ENCODE data around the gene GBGT1. TPM values are rescaled to one million over a fixed set of nuclear protein-coding genes. Genes with fewer than 3 reads are reported as not detected.

Gene GBGT1
- total RNA-seq, 2 experiments from 2014 or later = 1.6 to 2.9 TPM

DNA sequence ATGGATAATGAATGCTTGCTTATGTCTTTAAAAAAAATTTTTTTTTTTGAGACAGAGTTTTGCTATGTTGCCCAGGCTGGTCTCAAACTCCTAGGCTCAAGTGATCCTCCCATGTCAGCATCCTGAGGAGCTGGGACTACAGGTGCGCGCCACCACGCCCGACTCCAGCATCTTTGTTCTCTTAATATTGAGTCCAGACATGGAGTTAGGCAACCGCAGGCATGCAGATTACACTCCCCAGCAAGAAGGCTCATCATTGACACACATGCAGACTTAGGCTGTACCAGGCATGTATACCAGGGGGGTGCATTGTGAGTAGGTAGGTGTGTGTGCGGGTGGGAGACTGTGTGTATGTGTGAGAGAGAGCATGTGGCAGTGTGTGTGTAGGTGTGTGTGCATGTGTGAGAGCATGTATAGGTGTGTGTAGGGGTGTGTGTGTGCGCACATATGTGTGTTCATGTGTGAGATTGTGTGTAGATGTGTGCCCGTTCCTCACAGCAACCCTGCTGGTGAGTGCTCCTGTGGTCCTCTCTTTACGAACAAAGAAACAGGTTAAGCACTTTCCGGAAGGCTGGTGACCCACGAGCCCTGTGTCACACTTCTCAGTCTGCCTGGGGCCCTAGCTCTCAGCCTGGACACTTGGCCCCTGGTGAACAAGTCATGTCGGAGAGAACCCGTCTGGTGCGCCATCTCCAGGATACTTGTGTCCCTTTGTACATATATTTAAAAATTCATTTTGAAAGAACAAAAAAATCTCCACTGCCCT, 39.2 kb upstream of the GBGT1 start:
- H3K9me3 Mint-ChIP-seq = no peaks in the 10 kb centered on the region
- H3K4me1 Mint-ChIP-seq = peaks cover 2% of the 10 kb centered on the region
- H3K36me3 Mint-ChIP-seq = no peaks in the 10 kb centered on the region
- peaks cover 22% of the 10 kb centered on the region for H3K27me3 Mint-ChIP-seq
- DNase-seq = no peak
- no peak overlapping the region for H3K27ac Mint-ChIP-seq
- H3K4me3 Mint-ChIP-seq = no peak overlapping the region

DNA sequence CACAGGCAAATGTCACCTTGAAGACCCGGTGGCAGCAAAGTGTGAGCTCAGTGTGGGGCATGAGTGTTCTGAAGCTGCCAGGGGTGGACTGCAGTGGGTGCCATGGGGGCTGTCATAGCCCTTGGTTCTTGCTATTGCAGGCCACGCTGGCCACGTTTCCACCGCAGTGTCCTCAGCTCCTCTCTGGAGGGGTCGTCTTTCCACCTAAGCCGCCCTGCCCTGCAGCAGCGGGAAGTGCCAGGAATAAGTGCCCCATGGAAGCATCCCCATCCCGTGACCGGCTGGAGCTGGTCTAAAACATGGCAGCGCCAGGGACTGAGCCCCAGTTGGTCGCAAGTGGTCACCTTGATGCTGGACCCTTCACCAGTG, 38.4 kb upstream of the GBGT1 start:
- Mint-ChIP-seq H3K27me3 (peaks cover 18% of the 10 kb centered on the region), H3K9me3 (no peaks in the 10 kb centered on the region), H3K36me3 (no peaks in the 10 kb centered on the region), H3K4me3 (no peak overlapping the region), H3K4me1 (peaks cover 2% of the 10 kb centered on the region), H3K27ac (no peak overlapping the region)
- no peak for DNase-seq

DNA sequence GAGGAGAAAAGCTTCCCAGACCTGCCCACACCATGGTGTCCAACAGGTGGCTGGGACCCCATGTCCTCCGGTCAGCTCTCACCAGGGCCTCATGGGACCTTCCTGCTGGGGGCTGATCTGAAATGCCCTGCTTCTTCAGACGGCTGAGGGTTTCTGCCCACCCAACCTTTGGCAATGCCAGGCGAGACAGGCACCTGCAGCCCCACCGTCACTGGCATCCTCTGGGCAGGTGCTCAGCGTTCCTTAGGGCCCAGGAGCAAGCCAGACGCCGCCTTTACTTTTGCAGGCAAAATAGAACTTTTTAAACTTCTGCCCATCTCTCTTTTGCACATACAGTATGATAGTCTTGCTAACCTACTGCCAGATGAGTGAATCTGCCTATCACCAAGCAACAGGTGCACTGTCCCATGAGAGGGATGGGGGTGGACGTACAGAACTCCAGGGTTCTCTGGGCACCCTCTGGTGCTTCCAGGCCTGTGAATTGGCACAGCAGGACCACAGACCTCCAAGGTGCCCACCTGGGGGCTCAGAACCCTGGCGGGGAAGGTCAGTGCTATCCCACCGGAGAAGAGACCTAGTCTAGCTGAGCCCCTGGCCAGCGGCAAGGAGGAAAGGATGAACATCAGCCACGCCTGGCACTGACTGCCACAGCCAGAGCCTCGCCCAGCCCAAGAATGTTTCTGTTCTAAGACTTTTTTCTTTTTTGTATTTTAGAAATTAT, 37.9 kb upstream of the GBGT1 start:
- DNase-seq = no peak
- H3K36me3 Mint-ChIP-seq = no peaks in the 10 kb centered on the region

DNA sequence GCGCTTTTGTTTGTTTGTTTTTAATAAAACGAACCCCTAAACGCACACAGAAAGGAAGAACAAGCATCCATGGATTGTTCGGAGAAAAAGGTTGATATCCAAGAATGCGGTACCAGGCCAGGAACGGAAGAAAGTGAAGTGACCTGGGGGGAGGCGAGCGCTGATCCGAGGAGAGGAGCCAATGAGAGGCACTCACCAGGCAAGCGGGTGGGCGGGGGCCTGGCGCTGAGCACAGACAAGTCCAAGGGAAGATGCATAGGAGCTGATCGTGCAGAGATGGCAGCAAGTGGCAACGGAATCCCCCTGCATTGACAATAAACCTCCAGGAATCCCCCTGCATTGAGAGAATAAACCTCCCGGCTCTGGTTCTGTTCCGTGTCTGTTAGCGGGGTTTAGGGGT, 36.9 kb upstream of the GBGT1 start:
- Mint-ChIP-seq H3K9me3 (no peaks in the 10 kb centered on the region), H3K4me1 (peaks cover 2% of the 10 kb centered on the region), H3K36me3 (no peaks in the 10 kb centered on the region), H3K27me3 (peaks cover 18% of the 10 kb centered on the region), H3K27ac (no peak overlapping the region), H3K4me3 (no peak overlapping the region)
- no peak for DNase-seq

More for the DNA sequence above, 37.9 kb upstream of the GBGT1 start:
- H3K4me1 Mint-ChIP-seq = peaks cover 2% of the 10 kb centered on the region
- H3K4me3 Mint-ChIP-seq = no peak overlapping the region
- H3K27me3 Mint-ChIP-seq = peaks cover 18% of the 10 kb centered on the region
- H3K27ac Mint-ChIP-seq = no peak overlapping the region
- no peaks in the 10 kb centered on the region for H3K9me3 Mint-ChIP-seq

DNA sequence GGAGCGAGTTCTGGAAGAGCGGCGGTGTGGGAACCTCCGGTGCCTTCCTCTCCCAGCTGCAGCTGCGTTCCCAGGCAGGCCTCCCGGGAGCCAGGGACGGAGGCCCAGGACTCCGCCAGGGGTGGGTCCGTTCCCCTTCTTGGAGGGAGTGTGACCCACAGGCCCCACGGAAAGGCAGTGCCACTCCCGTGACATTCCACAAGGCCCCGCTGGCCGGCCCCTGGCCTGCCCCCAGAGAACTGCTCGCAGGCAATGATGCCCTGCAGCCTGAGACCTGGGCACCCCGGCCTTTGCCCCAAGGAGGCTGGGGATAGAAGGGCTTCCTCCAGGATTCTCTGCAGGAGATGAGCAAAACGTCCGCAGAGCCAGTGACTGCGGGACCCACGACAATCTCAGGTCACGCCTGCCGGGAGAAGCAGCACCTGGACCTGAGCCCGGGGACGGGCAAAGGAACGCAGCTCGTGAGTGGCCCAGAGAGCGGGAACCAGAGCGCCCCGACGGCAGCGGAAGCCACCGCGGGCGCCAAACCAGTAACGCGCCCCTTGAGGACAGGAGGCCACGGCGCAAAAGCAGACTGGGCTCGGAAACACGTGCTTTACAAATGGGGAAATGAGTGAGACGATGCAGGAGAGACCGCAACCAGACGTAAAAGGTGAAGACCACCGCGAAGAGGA, 36.1 kb upstream of the GBGT1 start:
- peak overlapping the region; percentile 72 for H3K27ac Mint-ChIP-seq
- no peaks in the 10 kb centered on the region for H3K9me3 Mint-ChIP-seq
- H3K4me3 Mint-ChIP-seq = peak overlapping the region; percentile 71
- H3K4me1 Mint-ChIP-seq = peaks cover 2% of the 10 kb centered on the region
- peaks cover 19% of the 10 kb centered on the region for H3K27me3 Mint-ChIP-seq
- DNase-seq = peak; percentile 65
- H3K36me3 Mint-ChIP-seq = no peaks in the 10 kb centered on the region

DNA sequence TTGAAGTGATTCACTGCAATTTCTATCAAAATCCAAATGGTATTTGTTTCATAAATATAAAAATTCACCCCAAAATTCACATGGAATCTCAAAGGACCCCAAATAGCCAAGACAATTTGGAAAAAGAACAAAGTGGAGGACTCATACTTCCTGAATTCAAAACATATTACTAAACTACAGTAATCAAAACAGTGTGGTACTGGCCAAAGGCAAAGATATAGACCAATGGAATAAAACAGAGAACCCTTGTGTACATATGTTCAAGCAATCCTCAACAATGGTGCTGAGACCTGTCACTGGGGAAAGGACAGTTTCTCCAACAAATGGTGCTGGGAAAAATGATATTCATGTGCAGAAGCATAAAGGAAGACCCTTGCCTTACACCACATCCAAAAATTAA, 31.3 kb upstream of the GBGT1 start:
- H3K4me3 Mint-ChIP-seq = no peak overlapping the region

DNA sequence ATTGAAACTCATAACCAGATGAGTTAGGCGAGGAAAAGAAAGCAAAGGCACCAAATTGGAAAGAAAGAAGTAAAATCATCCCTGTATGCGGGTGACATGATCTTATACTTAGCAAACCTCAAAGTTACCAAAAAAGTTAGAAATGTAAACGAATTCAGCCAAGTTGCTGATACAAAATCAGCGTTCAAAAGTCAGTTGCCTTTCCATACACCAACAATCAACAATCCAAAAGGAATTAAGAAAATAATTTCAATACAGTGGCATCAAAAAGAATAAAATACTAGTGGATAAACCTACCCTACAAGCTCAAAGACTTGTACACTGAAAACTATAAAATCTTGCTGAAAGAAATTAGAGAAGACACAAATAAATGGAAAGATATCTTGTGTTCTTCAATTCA, 30.9 kb upstream of the GBGT1 start:
- no peak for DNase-seq
- no peak overlapping the region for H3K4me3 Mint-ChIP-seq

More for the DNA sequence above, 31.3 kb upstream of the GBGT1 start:
- H3K27me3 Mint-ChIP-seq = peaks cover 22% of the 10 kb centered on the region
- peaks cover under 1% of the 10 kb centered on the region for H3K4me1 Mint-ChIP-seq
- H3K36me3 Mint-ChIP-seq = no peaks in the 10 kb centered on the region
- DNase-seq = no peak
- no peaks in the 10 kb centered on the region for H3K9me3 Mint-ChIP-seq
- H3K27ac Mint-ChIP-seq = no peak overlapping the region

DNA sequence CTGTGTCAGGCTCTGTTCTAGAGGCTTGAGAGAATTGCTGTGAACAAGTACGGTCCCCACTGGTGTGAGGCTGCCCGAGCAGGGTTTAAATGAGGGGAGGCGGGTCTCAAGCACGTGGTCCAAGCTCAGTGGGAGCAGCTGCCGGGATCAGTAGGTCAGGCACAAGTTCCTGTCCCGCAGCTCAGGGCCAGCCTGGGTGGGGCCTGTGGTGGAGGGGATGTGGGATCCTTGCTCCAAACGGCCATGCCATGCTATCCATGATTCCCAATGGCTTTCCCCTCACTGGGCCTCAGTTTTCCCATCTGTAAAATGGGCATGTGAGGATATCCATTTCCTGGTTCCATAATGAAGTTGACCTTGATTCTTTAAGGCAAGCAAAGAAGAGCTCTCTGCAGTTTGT, 28.3 kb upstream of the GBGT1 start:
- no peaks in the 10 kb centered on the region for H3K9me3 Mint-ChIP-seq
- no peaks in the 10 kb centered on the region for H3K36me3 Mint-ChIP-seq
- H3K4me3 Mint-ChIP-seq = no peak overlapping the region
- no peaks in the 10 kb centered on the region for H3K4me1 Mint-ChIP-seq
- no peak for DNase-seq
- H3K27ac Mint-ChIP-seq = no peak overlapping the region
- H3K27me3 Mint-ChIP-seq = peaks cover 33% of the 10 kb centered on the region

More for the DNA sequence above, 30.9 kb upstream of the GBGT1 start:
- Mint-ChIP-seq H3K27me3 (peaks cover 20% of the 10 kb centered on the region), H3K9me3 (no peaks in the 10 kb centered on the region), H3K27ac (no peak overlapping the region), H3K4me1 (no peaks in the 10 kb centered on the region), H3K36me3 (no peaks in the 10 kb centered on the region)

DNA sequence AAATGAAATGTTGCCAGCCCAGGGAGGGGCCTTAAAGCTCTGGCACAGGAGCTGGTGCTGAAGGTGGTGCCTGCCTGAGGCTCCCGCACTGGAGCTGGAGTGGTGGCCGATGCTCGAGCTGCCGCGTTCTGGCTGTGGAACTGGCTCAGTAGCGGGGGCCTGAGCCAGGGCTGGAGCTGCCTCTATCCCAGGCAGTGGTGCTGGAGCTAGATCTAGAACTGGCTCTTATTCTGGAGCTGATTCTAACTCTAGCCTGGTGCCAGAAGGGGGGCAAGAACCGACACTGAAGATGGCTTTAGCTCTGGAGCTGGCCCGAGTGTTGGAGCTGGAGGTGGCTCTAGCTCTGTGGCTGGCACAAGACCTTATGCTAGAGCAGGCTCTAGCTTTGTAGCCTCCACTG, 26.1 kb upstream of the GBGT1 start:
- no peaks in the 10 kb centered on the region for H3K36me3 Mint-ChIP-seq
- H3K27me3 Mint-ChIP-seq = peaks cover 44% of the 10 kb centered on the region
- no peak for DNase-seq
- peaks cover 8% of the 10 kb centered on the region for H3K4me1 Mint-ChIP-seq
- no peak overlapping the region for H3K27ac Mint-ChIP-seq
- no peaks in the 10 kb centered on the region for H3K9me3 Mint-ChIP-seq
- no peak overlapping the region for H3K4me3 Mint-ChIP-seq

DNA sequence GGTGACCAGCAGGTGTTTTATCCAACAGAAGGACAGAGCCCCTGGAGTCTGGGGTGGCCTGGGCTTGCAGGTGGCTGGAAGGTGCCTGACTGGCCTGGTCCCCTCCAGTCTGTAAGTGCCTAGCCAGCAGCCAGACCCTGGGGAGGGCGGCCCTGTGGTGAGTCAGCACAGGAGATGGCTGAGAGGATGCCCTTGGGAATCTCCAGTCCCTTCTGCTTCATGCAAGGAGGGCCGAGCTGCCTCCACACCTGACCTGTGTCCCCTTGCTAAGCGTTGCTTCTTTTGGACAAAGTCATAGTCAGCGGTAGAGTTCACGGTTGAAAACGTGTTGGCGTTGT, 25.1 kb upstream of the GBGT1 start:
- no peaks in the 10 kb centered on the region for H3K9me3 Mint-ChIP-seq
- no peak overlapping the region for H3K4me3 Mint-ChIP-seq
- no peaks in the 10 kb centered on the region for H3K36me3 Mint-ChIP-seq
- no peak for DNase-seq
- H3K4me1 Mint-ChIP-seq = peaks cover 13% of the 10 kb centered on the region
- peaks cover 44% of the 10 kb centered on the region for H3K27me3 Mint-ChIP-seq
- no peak overlapping the region for H3K27ac Mint-ChIP-seq

DNA sequence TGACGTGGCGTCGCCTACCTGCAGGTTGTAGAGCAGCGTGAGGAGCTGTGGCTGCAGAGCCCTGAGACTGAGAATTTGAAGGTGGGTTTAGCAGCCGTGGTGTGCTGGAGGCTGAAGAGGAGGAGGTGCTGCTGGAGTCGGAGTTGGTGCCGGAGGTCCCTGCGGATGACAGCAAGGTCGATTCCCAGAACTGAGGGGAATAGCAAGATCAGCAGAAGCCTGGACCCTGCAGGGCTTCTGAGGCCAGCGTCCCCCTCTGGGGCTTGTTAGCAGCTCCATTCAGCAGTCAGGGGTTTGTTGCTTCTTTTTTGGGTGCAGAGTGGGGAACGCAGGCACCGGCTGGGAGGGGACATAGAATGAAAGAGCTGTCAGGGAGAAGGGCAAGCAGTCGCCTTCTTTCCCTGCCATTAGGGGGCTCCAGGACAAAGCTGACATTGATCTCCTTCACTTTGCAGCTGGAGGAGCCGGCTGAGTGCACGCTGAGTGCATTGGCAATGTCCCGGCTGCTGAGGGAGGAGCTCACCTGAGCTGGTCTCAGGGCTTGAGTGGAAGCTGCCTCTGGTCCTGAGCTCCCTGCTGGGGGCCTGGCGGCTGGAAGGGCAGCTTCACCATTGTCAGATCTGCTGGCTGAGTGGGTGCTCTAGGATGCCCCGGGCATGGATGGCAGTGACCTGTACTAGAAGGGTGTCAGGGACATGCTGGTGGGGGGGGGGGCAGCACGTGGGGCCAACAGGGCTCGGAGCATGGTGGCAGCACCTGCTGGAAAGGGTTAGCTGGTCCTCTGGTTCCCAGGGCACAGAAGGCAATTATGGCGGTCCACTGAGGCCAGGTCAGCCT, 24.5 kb upstream of the GBGT1 start:
- no peak overlapping the region for H3K4me3 Mint-ChIP-seq
- no peaks in the 10 kb centered on the region for H3K36me3 Mint-ChIP-seq
- peaks cover 44% of the 10 kb centered on the region for H3K27me3 Mint-ChIP-seq
- H3K27ac Mint-ChIP-seq = no peak overlapping the region
- H3K4me1 Mint-ChIP-seq = peaks cover 14% of the 10 kb centered on the region
- no peaks in the 10 kb centered on the region for H3K9me3 Mint-ChIP-seq
- DNase-seq = no peak

DNA sequence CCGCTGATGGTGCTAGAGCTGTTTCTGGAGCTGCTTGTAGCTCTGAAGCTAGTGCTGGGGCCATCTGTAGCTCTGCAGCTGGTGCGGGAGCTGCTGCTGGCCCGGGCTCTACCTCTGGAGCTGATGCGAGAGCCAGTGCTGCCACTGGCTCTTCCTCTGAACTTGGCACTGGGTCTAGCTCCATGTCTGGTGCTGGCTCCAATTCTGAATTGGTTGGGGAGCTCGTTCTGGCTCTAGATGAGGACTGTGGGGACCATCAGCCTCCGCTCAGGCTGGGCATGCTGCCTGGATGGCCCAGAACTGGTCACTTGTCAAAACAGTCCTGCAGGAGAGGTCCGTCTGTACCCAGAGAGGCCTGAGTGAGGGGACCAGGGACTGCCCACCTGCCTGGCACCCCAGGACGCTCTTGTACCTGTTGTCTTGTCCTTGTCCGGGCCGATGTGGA, 23.9 kb upstream of the GBGT1 start:
- H3K27me3 Mint-ChIP-seq = peaks cover 50% of the 10 kb centered on the region

DNA sequence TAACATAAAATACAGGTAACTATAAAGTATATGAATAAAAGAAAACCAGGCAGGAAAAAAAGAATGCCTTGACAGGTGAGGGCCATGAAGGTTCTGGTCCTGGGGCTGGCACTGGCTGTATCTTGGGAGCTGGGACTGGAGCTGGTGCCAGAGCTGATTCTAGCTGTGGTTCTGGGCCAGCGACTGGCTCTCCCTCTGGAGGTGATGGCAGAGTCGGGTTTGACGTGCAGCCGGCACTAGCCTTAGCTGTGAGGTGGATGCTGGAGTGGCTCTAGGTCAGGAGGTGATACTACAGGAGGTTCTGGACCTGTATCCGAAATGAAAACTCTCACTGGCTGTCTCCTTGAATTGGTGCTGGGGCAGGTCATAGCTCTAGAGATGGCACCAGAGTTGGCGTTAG, 23.0 kb upstream of the GBGT1 start:
- DNase-seq = no peak
- H3K4me1 Mint-ChIP-seq = peaks cover 16% of the 10 kb centered on the region
- H3K9me3 Mint-ChIP-seq = no peaks in the 10 kb centered on the region
- H3K27ac Mint-ChIP-seq = no peak overlapping the region
- H3K36me3 Mint-ChIP-seq = no peaks in the 10 kb centered on the region
- peaks cover 51% of the 10 kb centered on the region for H3K27me3 Mint-ChIP-seq
- no peak overlapping the region for H3K4me3 Mint-ChIP-seq

More for the DNA sequence above, 23.9 kb upstream of the GBGT1 start:
- Mint-ChIP-seq H3K4me1 (peaks cover 16% of the 10 kb centered on the region), H3K27ac (no peak overlapping the region), H3K36me3 (no peaks in the 10 kb centered on the region), H3K9me3 (no peaks in the 10 kb centered on the region), H3K4me3 (no peak overlapping the region)
- no peak for DNase-seq

DNA sequence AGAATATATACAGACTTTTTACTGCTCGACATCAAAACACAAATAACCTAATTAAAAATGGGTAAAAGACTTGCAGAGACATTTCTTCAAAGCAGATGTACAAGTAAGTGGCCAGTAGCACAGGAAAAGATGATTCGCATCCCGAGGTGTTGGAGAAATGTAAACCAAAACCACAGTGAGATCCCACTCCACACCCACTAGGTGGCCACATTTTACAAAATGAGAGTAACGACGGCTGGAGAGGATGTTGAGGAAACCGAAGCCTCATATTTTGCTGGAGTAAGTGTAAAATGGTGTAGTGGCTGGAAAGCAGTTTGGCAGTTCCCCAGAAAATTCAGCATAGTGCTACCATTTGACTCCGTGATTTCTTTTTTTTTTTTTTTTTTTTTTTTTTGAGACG, 21.3 kb upstream of the GBGT1 start:
- DNase-seq = peak; percentile 57
- no peaks in the 10 kb centered on the region for H3K36me3 Mint-ChIP-seq
- no peak overlapping the region for H3K27ac Mint-ChIP-seq
- peaks cover 16% of the 10 kb centered on the region for H3K4me1 Mint-ChIP-seq
- peaks cover 55% of the 10 kb centered on the region for H3K27me3 Mint-ChIP-seq
- no peaks in the 10 kb centered on the region for H3K9me3 Mint-ChIP-seq
- no peak overlapping the region for H3K4me3 Mint-ChIP-seq

DNA sequence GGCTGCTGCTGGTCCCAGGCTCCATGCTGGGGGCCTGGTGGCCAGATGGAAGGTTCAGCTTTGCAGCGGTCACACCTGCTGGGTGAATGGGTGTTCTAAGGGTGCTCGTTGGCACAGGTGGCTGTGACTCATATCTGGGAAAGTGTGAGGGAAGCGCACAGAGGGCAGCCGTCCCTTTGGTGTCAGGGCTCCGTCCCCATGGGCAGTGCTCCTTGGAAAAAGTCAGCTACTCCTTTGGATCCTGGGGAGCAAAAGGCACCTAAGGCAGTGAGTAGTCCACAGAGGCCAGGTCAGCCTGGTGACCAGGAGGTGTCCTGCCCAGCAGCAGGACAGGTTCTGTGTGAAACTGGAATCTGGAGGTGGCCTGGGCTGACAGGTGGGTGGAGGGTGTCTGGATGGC, 18.4 kb upstream of the GBGT1 start:
- DNase-seq = no peak
- Mint-ChIP-seq H3K4me1 (peaks cover 16% of the 10 kb centered on the region), H3K4me3 (no peak overlapping the region), H3K9me3 (no peaks in the 10 kb centered on the region), H3K27me3 (peaks cover 38% of the 10 kb centered on the region), H3K36me3 (no peaks in the 10 kb centered on the region), H3K27ac (no peak overlapping the region)
